ENCODE measurements around the gene ISM1.

ISM1 gene

GRCh38 chr20:13256606-13257005 is 35.5 kb downstream of the ISM1 start:
- Histone ChIP-seq H3K4me1 (ENCODE audit: insufficient read depth, low read length) (no peaks in the 10 kb centered on the region), H3K79me2 (ENCODE audit: insufficient read depth, low read length) (0 out of 2 replicates have a peak, but pooled peaks cover 2% of the 10 kb centered on the region), H3K4me2 (ENCODE audit: insufficient read depth, low read length) (no peak overlapping the region), H3K9ac (ENCODE audit: low read depth, low read length) (no peak overlapping the region), H3K36me3 (ENCODE audit: insufficient read depth, low read length) (no peaks in the 10 kb centered on the region), H2AFZ (ENCODE audit: low read depth, low read length) (no peak overlapping the region), H3K9me3 (ENCODE audit: insufficient read depth, low read length, severe bottlenecking) (no peaks in the 10 kb centered on the region), H4K20me1 (ENCODE audit: insufficient read depth, low read length) (no peaks in the 10 kb centered on the region), H3K27me3 (ENCODE audit: insufficient read depth, low read length, poor library complexity) (no peaks in the 10 kb centered on the region), H3K27ac (ENCODE audit: low read length) (no peak overlapping the region), H3K4me3 (ENCODE audit: low read depth in 1 of 2, low read length in 2 of 2) (no peak overlapping the region)
- no peak for ATAC-seq (ENCODE audit: insufficient read depth, low read depth)
- DNase-seq = no peak
- no peak for TF ChIP-seq EZH2 (IDR thresholded peaks at IDR 0.05; ENCODE audit: borderline replicate concordance, low read depth, low read length, severe bottlenecking)
- no peak for TF ChIP-seq CTCF (IDR thresholded peaks at IDR 0.05; ENCODE audit: borderline replicate concordance, extremely low read depth, low read length, poor library complexity, severe bottlenecking)

- DNase-seq = no peak
- H3K4me3 ChIP-seq (ENCODE audit: low read depth in 1 of 2, low read length in 2 of 2) = no peak overlapping the region
- H4K20me1 ChIP-seq (ENCODE audit: insufficient read depth, low read length) = no peaks in the 10 kb centered on the region
These were observed 38.8 kb downstream of the ISM1 start for GRCh38 chr20:13259921-13260320.

GRCh38 chr20:13260650-13261279 is 39.7 kb downstream of the ISM1 start:
- ATAC-seq (ENCODE audit: insufficient read depth, low read depth) = no peak
- Histone ChIP-seq H3K27ac (ENCODE audit: low read length) (no peak overlapping the region), H3K79me2 (ENCODE audit: insufficient read depth, low read length) (0 out of 2 replicates have a peak, but pooled peaks cover 3% of the 10 kb centered on the region), H3K9me3 (ENCODE audit: insufficient read depth, low read length, severe bottlenecking) (no peaks in the 10 kb centered on the region), H3K9ac (ENCODE audit: low read depth, low read length) (no peak overlapping the region), H3K4me1 (ENCODE audit: insufficient read depth, low read length) (peaks cover 34% of the 10 kb centered on the region), H4K20me1 (ENCODE audit: insufficient read depth, low read length) (no peaks in the 10 kb centered on the region), H3K36me3 (ENCODE audit: insufficient read depth, low read length) (0 out of 2 replicates have a peak, but pooled peaks cover 3% of the 10 kb centered on the region), H3K27me3 (ENCODE audit: insufficient read depth, low read length, poor library complexity) (no peaks in the 10 kb centered on the region), H3K4me2 (ENCODE audit: insufficient read depth, low read length) (no peak overlapping the region), H2AFZ (ENCODE audit: low read depth, low read length) (no peak overlapping the region), H3K4me3 (ENCODE audit: low read depth in 1 of 2, low read length in 2 of 2) (no peak overlapping the region)
- TF ChIP-seq EZH2 (IDR thresholded peaks at IDR 0.05; ENCODE audit: borderline replicate concordance, low read depth, low read length, severe bottlenecking) (no peak), CTCF (IDR thresholded peaks at IDR 0.05; ENCODE audit: borderline replicate concordance, extremely low read depth, low read length, poor library complexity, severe bottlenecking) (no peak)
- DNase-seq = no peak

More at GRCh38 chr20:13259921-13260320, 38.8 kb downstream of the ISM1 start:
- ATAC-seq (ENCODE audit: insufficient read depth, low read depth) = no peak
- no peak overlapping the region for H3K27ac ChIP-seq (ENCODE audit: low read length)
- H3K36me3 ChIP-seq (ENCODE audit: insufficient read depth, low read length) = 0 out of 2 replicates have a peak, but pooled peaks cover 3% of the 10 kb centered on the region
- peaks cover 26% of the 10 kb centered on the region for H3K4me1 ChIP-seq (ENCODE audit: insufficient read depth, low read length)
- H3K27me3 ChIP-seq (ENCODE audit: insufficient read depth, low read length, poor library complexity) = no peaks in the 10 kb centered on the region
- H2AFZ ChIP-seq (ENCODE audit: low read depth, low read length) = no peak overlapping the region
- TF ChIP-seq EZH2 (IDR thresholded peaks at IDR 0.05; ENCODE audit: borderline replicate concordance, low read depth, low read length, severe bottlenecking) (no peak), CTCF (IDR thresholded peaks at IDR 0.05; ENCODE audit: borderline replicate concordance, extremely low read depth, low read length, poor library complexity, severe bottlenecking) (no peak)
- no peak overlapping the region for H3K9ac ChIP-seq (ENCODE audit: low read depth, low read length)
- H3K9me3 ChIP-seq (ENCODE audit: insufficient read depth, low read length, severe bottlenecking) = no peaks in the 10 kb centered on the region
- H3K4me2 ChIP-seq (ENCODE audit: insufficient read depth, low read length) = no peak overlapping the region
- 0 out of 2 replicates have a peak, but pooled peaks cover 3% of the 10 kb centered on the region for H3K79me2 ChIP-seq (ENCODE audit: insufficient read depth, low read length)
